ENCODE measurements around the gene STRAP. TPM values are rescaled to one million over a fixed set of nuclear protein-coding genes. Genes with fewer than 3 reads are reported as not detected.
"Not testable (repeated sequence)": the region's sequence is repeated elsewhere in the genome, so short reads cannot be mapped to it uniquely, and the experiment has no call there.

The STRAP gene
- polyA plus RNA-seq, 1 donor, result 95.5 TPM

GRCh38 chr12:15863984-15864383 lies 18.2 kb upstream of the STRAP start:
- no peak overlapping the region for H3K4me3 ChIP-seq (ENCODE audit: low read length)
- H3K9me3 ChIP-seq (ENCODE audit: control insufficient read depth, low read depth, low read length), result no peaks in the 10 kb centered on the region
- 92% methylated on average over 5 of the region's 6 CpGs for WGBS (ENCODE audit: insufficient coverage, low lambda C conversion rate)
- H3K4me1 ChIP-seq (ENCODE audit: control insufficient read depth, insufficient read depth, low read length), result no peaks in the 10 kb centered on the region
- no peaks in the 10 kb centered on the region for H3K27me3 ChIP-seq (ENCODE audit: control insufficient read depth, insufficient read depth, low read length)
- DNase-seq, result no peak
- no peak overlapping the region for H3K27ac ChIP-seq (ENCODE audit: low read length)
- H3K36me3 ChIP-seq (ENCODE audit: control insufficient read depth, insufficient read depth, low read length), result no peaks in the 10 kb centered on the region

- no peak for DNase-seq
- Histone ChIP-seq H3K36me3 (ENCODE audit: control insufficient read depth, insufficient read depth, low read length) (no peaks in the 10 kb centered on the region), H3K9me3 (ENCODE audit: control insufficient read depth, low read depth, low read length) (no peaks in the 10 kb centered on the region), H3K4me1 (ENCODE audit: control insufficient read depth, insufficient read depth, low read length) (no peaks in the 10 kb centered on the region), H3K27me3 (ENCODE audit: control insufficient read depth, insufficient read depth, low read length) (no peaks in the 10 kb centered on the region), H3K27ac (ENCODE audit: low read length) (no peak overlapping the region), H3K4me3 (ENCODE audit: low read length) (no peak overlapping the region)
- no CpG with 5 or more reads among the region's 3 CpGs for WGBS (ENCODE audit: insufficient coverage, low lambda C conversion rate)
Measured at GRCh38 chr12:15868186-15868585, 14.0 kb upstream of the STRAP start.

GRCh38 chr12:15873556-15873955 lies 8.6 kb upstream of the STRAP start:
- Histone ChIP-seq H3K4me1 (ENCODE audit: control insufficient read depth, insufficient read depth, low read length) (no peaks in the 10 kb centered on the region), H3K4me3 (ENCODE audit: low read length) (no peak overlapping the region), H3K9me3 (ENCODE audit: control insufficient read depth, low read depth, low read length) (peaks cover 5% of the 10 kb centered on the region), H3K27me3 (ENCODE audit: control insufficient read depth, insufficient read depth, low read length) (no peaks in the 10 kb centered on the region), H3K27ac (ENCODE audit: low read length) (no peak overlapping the region), H3K36me3 (ENCODE audit: control insufficient read depth, insufficient read depth, low read length) (no peaks in the 10 kb centered on the region)
- WGBS (ENCODE audit: insufficient coverage, low lambda C conversion rate), result no CpG with 5 or more reads among the region's 4 CpGs
- no peak for DNase-seq

- not testable (repeated sequence) for H3K4me1 ChIP-seq (ENCODE audit: control insufficient read depth, insufficient read depth, low read length); H3K27me3 ChIP-seq (ENCODE audit: control insufficient read depth, insufficient read depth, low read length); H3K9me3 ChIP-seq (ENCODE audit: control insufficient read depth, low read depth, low read length); H3K27ac ChIP-seq (ENCODE audit: low read length); DNase-seq; H3K4me3 ChIP-seq (ENCODE audit: low read length); H3K36me3 ChIP-seq (ENCODE audit: control insufficient read depth, insufficient read depth, low read length)
- WGBS (ENCODE audit: insufficient coverage, low lambda C conversion rate), result no CpG with 5 or more reads among the region's 20 CpGs
Measured at GRCh38 chr12:15874556-15875145, 7.5 kb upstream of the STRAP start.

GRCh38 chr12:15875863-15876262 lies 6.3 kb upstream of the STRAP start:
- no peak for DNase-seq
- Histone ChIP-seq H3K4me3 (ENCODE audit: low read length) (no peak overlapping the region), H3K9me3 (ENCODE audit: control insufficient read depth, low read depth, low read length) (peaks cover 5% of the 10 kb centered on the region), H3K27me3 (ENCODE audit: control insufficient read depth, insufficient read depth, low read length) (no peaks in the 10 kb centered on the region), H3K4me1 (ENCODE audit: control insufficient read depth, insufficient read depth, low read length) (no peaks in the 10 kb centered on the region), H3K27ac (ENCODE audit: low read length) (no peak overlapping the region), H3K36me3 (ENCODE audit: control insufficient read depth, insufficient read depth, low read length) (no peaks in the 10 kb centered on the region)
- no CpG with 5 or more reads among the region's 1 CpG for WGBS (ENCODE audit: insufficient coverage, low lambda C conversion rate)

GRCh38 chr12:15879413-15879812 lies 2.8 kb upstream of the STRAP start:
- Histone ChIP-seq H3K4me1 (ENCODE audit: control insufficient read depth, insufficient read depth, low read length) (peaks cover 5% of the 10 kb centered on the region), H3K27ac (ENCODE audit: low read length) (no peak overlapping the region), H3K4me3 (ENCODE audit: low read length) (no peak overlapping the region), H3K27me3 (ENCODE audit: control insufficient read depth, insufficient read depth, low read length) (no peaks in the 10 kb centered on the region), H3K9me3 (ENCODE audit: control insufficient read depth, low read depth, low read length) (peaks cover 4% of the 10 kb centered on the region), H3K36me3 (ENCODE audit: control insufficient read depth, insufficient read depth, low read length) (no peaks in the 10 kb centered on the region)
- peak in 1 of 2 donors; percentile 10 for DNase-seq
- WGBS (ENCODE audit: insufficient coverage, low lambda C conversion rate), result 86% methylated on average over 3 of the region's 3 CpGs

GRCh38 chr12:15880721-15881120 lies 1.5 kb upstream of the STRAP start:
- peaks cover 5% of the 10 kb centered on the region for H3K4me1 ChIP-seq (ENCODE audit: control insufficient read depth, insufficient read depth, low read length)
- no peak overlapping the region for H3K27ac ChIP-seq (ENCODE audit: low read length)
- no peaks in the 10 kb centered on the region for H3K9me3 ChIP-seq (ENCODE audit: control insufficient read depth, low read depth, low read length)
- H3K36me3 ChIP-seq (ENCODE audit: control insufficient read depth, insufficient read depth, low read length), result no peaks in the 10 kb centered on the region
- DNase-seq, result no peak
- no peaks in the 10 kb centered on the region for H3K27me3 ChIP-seq (ENCODE audit: control insufficient read depth, insufficient read depth, low read length)
- H3K4me3 ChIP-seq (ENCODE audit: low read length), result no peak overlapping the region
- WGBS (ENCODE audit: insufficient coverage, low lambda C conversion rate), result 94% methylated on average over 3 of the region's 3 CpGs

GRCh38 chr12:15883536-15883935 lies 1.3 kb downstream of the STRAP start:
- peaks cover 5% of the 10 kb centered on the region for H3K4me1 ChIP-seq (ENCODE audit: control insufficient read depth, insufficient read depth, low read length)
- no peaks in the 10 kb centered on the region for H3K27me3 ChIP-seq (ENCODE audit: control insufficient read depth, insufficient read depth, low read length)
- no peak for DNase-seq
- peak overlapping the region; percentile 93 for H3K4me3 ChIP-seq (ENCODE audit: low read length)
- 40% methylated on average over 1 of the region's 6 CpGs for WGBS (ENCODE audit: insufficient coverage, low lambda C conversion rate)
- peaks cover 3% of the 10 kb centered on the region for H3K36me3 ChIP-seq (ENCODE audit: control insufficient read depth, insufficient read depth, low read length)
- H3K27ac ChIP-seq (ENCODE audit: low read length), result peak overlapping the region; percentile 96
- H3K9me3 ChIP-seq (ENCODE audit: control insufficient read depth, low read depth, low read length), result no peaks in the 10 kb centered on the region

GRCh38 chr12:15886372-15887042 lies 4.3 kb downstream of the STRAP start:
- H3K4me1 ChIP-seq (ENCODE audit: control insufficient read depth, insufficient read depth, low read length), result peaks cover 5% of the 10 kb centered on the region
- DNase-seq, result peak in 1 of 2 donors; percentile 70
- no peak overlapping the region for H3K4me3 ChIP-seq (ENCODE audit: low read length)
- 70% methylated on average over 2 of the region's 7 CpGs for WGBS (ENCODE audit: insufficient coverage, low lambda C conversion rate)
- peaks cover 12% of the 10 kb centered on the region for H3K36me3 ChIP-seq (ENCODE audit: control insufficient read depth, insufficient read depth, low read length)
- no peak overlapping the region for H3K27ac ChIP-seq (ENCODE audit: low read length)
- no peaks in the 10 kb centered on the region for H3K9me3 ChIP-seq (ENCODE audit: control insufficient read depth, low read depth, low read length)
- H3K27me3 ChIP-seq (ENCODE audit: control insufficient read depth, insufficient read depth, low read length), result no peaks in the 10 kb centered on the region

- WGBS (ENCODE audit: insufficient coverage, low lambda C conversion rate), result 49% methylated on average over 2 of the region's 5 CpGs
- Histone ChIP-seq H3K27me3 (ENCODE audit: control insufficient read depth, insufficient read depth, low read length) (no peaks in the 10 kb centered on the region), H3K27ac (ENCODE audit: low read length) (no peak overlapping the region), H3K9me3 (ENCODE audit: control insufficient read depth, low read depth, low read length) (no peaks in the 10 kb centered on the region), H3K36me3 (ENCODE audit: control insufficient read depth, insufficient read depth, low read length) (peaks cover 13% of the 10 kb centered on the region), H3K4me3 (ENCODE audit: low read length) (no peak overlapping the region), H3K4me1 (ENCODE audit: control insufficient read depth, insufficient read depth, low read length) (peaks cover 5% of the 10 kb centered on the region)
- DNase-seq, result no peak
Measured at GRCh38 chr12:15887043-15887817, 5.0 kb downstream of the STRAP start.
